Activated gamma-delta T cell treated with anti-CD3 and anti-CD28 coated beads, Interleukin-2, amount 50 U/mL, for 16 hours (primary cell): ENCODE measurements around the gene SDC3.

ENCODE experiments used
- DNase-seq: peaks from one replicate; pipeline ENCODE4 v3.0.0-alpha.2; 2020; ENCODE audit warnings: low read depth

The SDC3 gene

DNA sequence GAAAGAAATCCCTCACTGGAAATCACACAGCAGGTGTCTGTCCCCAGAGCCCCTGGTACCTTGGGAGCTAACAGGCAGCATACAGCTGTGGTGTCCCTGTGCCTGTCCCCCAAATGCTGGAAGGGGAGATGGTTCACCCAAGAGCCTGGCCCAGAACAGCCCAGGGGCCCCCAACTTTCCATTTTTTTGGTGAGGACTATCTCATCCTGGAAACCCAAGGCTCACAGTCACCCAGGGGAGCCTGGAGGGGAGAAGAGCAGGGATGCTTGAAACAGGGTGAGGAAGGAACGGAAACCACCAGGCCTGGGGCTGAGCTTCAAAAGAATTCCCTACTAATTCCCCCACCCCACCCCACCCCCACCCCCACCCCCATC is 3.6 kb downstream of the SDC3 start:
- no peak for DNase-seq

DNA sequence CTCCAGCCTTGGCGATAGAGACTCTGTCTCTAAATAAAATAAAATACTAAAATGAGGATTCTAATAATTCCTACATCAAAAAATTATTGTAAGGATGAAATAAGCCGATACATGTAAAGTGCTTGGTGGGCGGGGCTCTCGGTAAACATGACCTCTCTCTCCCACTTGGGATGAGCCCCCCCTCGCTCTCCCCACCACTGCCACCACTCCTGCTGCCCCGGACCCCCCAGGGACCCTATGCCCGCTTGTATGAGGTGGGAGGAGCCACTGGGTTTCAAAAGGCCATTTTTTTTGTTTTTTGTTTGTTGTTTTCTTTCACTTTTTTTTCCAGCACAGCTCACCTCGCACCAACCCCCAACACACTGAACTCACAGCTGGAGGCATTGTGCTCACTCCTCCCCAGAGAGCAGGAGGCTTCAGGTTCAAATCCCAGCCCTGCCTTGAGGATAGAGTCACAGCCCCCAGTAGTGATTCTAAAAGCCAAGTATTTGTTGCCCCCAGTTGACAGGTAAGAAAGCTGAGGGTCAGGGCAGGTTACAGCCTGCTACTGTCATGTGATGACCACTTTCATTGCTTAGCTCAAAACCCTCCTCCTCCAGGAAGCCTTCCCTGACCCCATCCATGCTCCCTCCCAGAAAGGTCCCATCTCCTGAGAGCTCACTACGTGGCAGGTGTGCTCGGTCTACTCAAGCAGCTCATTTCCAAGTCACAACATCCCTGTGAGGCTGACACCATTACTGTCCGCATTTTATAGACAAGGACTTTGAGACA is 4.2 kb downstream of the SDC3 start:
- no peak for DNase-seq

DNA sequence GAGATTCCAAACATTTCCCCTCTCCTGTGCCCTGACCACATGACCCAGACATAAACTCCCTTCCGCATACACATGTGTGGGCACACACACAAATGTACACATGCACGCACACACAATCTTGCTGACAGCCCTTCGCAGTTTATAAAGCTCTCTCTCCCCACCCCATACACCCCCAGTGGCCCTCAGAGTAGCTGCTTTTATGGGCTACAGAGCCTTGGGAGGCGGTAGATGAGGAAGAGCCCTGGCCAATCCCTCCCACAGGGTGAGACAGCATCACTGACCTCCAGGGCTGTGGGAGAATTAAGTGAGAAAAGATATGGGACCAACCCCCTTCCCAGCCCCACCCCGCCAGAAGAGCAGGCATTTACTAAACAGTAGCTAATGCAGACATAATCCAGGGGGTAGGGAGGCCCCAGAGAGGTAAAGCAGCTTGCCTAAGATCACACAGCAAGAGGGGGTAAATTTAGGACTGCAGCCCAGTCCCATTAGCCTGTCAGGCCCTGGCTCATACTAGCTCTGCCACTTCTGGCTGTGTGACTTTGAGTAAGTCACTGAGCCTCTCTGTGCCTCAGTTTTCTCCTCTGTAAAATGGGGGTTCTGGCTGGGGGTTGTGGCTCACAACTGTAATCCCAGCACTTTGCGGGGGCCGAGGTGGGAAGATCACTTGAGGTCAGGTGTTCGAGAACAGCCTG is 5.1 kb downstream of the SDC3 start:
- no peak for DNase-seq

DNA sequence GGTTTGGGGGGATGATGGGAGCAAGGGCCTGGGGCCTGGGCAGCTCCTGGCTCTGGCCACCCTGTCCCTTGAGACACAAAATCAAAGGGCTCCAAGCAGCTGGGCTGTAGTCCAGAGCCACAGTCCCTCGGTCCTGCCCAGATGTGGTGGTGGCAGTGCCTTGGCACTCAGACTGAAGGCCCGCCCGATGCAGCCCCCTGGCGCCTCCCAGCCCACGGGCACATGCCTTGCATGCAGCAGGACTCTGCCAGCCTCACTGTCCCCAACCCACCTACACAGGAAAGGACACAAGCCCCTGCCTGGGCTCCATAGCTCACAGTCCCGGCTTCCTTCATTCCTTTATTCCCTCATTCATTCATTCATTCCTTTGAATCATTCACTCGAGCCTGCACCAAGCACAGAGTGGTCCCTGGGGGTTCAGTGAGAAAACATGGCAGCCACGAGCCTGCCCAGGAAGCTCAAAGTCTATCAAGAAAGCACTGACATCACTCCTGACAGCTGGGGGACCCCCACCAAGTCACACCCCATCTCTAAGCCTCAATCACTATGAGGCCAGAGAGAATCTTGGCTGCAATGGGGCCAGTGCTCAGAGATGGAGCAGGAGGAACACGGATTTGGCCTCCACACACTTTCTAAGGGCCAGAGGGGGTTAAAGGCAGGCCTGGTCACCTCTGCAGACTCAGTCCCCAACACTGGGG is 5.8 kb downstream of the SDC3 start:
- no peak for DNase-seq

DNA sequence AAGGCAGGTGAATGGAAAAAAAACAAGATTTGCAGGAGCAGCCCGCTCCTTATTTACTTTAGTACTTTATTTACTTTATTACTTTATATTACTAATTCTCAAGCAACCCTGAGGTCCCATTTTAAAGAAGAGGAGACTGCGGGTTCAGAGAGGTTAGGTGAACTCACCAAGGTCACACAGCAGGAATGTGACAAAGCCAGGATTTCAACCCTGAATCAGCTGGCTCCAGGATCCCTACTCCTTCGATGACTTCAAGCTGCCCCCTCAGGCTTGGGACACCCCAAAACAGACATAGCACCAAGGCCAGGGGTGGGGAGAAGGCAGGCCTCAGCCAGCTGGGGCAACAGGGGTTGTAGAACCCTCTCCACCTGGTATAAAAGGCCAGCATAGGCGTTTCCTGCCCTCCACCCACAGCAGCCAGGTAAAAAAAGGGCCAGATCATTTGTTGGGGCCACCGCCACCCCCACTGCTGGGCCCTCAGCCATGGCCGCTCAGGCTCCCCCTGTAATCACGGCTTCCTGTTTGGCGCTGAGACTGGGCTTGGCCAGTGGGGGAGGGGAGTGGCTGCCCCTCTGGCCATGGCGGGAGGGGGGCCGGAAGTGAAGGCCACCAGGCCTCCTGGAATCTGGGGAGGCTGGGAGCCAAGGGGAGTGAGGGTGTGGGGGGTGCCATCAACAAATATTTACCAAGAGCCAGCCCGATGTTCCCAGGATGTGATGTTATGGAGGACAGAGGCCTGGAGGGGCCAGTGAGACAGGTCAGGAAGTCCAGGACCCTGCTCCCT is 6.6 kb downstream of the SDC3 start:
- no peak for DNase-seq

DNA sequence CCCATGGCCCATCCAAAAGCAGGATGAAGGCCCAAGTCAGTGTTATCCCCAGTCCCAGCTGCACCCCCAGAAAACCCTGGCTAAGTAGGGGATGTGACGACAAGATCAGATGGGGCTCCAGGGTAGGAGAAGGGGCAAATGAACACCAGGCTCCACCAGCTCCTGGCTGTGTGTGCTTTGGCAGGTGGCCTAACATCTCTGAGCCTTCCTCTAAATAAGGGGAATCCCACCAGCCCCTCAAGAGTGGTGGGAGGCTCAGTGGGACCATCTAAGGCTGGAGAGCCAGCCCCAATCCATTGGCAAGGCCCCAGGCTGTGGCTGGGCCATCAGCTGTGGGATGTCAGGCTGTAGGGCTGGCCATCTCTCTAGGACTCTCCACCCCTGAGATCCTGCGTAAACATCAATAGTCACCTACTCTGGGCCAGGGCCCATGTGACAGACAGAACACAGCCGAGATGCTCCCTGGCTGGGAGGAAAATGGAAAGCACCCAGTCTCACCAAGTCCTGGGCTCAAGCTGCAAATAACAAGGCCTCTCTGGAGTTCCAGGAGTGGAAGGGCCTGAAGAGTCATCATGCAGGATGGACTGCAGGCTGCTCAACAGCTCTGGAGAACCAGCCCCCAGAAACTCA is 7.5 kb downstream of the SDC3 start:
- no peak for DNase-seq

DNA sequence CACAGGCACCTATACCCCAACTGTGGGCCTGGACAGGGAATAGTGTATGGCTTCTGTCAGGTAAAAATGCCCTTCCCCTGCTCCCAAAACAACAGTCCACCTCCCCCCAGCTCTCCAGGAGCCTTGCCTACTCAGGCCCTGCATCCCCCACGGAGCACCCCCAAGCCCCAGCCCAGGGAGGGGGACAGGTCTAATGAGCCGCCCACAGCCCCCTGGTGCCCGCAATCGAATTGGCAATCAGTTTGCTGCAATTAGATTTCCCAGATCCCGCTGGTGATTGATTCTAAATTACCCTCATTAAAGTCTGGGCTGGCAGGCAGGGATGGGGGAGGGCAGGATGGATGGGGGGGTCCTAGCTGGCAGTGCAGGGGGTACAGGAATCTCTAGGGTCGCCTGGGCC is 8.1 kb downstream of the SDC3 start:
- no peak for DNase-seq

DNA sequence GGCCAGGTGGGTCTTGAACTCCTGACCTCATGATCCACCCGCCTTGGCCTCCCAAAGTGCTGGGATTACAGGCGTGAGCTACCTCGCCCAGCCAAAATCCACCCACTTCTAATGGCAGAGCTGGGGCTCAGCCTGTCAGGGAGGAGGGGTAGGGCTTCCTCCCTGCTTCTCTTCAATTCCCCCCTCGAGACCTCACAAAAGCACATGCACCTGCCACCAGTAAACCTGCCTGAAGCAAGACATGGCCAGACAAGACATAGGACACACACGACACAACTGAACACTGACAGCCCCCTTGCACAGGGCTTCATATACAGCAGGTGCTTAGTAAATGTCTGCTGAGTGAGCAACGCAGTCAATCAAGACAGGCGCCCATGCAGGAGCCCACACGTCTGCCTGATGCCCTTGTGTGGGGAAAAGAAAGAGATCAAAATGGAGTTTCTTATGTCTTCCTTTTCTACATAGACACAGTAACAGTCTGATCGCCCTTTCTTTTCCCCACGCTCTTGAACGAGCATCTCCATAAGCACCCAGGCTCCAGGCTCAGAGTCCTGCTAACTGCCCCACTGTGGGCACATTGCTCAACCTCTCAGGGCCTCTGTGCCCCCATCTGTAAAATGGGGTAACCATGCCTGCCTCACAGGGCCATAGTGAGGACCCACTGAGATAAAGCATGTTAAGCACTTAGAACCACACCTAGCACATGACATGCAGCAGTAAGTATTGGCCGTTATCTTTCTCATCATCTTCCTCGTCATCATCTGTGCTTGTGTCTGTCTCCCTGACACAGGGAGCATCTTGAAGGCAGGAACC is 8.8 kb downstream of the SDC3 start:
- no peak for DNase-seq

DNA sequence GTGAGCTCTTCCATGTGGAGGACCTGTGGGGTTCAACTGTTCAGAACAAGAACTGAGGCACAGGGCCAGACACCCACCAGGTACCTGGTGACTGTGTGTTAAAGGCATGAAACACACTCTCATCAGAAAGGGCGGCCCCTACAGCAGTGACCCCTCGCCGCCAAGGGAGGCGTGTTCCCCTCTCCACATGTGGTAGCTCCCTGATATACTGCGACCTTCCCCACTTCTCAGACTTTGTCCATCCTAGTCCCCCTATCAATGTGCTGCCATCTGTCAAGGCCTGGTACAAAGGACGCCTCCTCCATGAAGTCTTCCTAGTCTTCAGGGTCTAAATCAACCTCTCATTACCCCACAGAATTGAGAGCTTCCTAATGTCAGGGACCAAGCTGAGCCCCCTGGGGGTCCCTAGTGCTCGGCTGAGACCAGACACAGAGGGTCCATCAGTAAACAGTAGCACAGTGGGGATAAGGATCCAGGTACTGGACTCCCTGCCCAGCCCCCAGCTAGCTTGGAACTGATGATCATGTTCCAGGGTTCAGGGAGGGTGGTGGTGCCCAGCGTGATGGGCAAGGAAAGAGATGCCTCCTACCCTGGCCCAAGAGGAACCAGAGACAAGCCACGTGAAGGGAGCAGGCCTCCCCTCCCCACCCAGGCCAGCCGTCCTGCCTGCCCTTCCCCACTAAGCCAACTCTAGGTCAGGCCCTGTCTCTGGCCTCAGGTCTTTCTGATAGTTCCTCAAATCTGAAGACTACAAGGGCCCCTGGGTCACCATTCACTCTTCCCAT is 10.3 kb downstream of the SDC3 start:
- no peak for DNase-seq

DNA sequence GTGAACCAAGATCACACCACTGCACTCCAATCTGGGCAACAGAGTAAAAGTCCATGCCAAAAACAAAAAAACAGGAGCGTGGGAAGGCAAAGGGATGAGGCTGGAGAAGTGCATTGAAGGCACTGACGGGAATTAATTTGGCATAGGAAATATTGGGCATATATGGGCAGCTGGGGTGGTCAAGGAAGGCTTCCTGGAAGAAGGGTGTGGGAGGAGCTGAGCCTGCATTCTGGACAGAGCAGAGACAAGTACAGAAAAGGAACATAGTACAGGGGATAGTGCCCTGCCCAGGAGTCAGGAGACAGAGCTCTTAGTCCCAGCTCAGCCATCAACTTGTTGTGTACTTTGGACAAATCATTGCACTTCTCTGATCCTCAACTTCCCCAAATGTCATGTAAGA is 11.7 kb downstream of the SDC3 start:
- no peak for DNase-seq

DNA sequence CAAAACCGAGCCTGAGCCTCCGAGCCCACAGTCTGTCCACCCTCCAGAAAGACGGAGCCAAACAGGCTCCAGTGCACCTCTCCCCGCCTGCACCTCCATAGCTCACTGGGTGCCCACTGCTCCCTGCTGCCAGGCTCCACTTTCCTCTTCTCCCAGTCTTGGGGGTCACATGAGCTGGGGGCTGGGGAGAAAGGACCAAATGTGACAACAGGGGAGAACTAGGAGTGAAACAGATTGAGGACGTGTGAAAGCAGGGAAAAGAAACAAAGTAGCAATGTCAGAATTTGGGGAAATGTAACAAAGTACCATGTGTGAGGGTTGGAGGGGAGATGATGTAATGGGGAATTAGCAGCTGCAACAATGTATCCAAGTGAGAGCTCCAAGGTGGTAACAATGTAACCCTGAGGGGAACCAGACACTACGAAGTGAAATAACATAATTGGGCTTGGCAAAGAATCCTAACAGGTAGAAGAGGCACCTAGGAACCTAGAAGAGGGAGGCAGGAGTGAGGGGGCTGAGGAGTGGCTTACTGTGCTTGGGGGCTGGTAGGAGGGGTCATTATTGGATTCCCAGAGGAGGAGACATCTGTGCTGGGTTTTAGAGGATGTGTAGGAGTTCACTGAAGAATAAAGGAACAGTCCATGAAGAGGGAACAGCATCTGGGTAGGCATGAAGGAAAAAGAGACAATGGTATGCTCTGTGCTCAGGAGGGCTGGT is 12.5 kb downstream of the SDC3 start:
- DNase-seq, result no peak

DNA sequence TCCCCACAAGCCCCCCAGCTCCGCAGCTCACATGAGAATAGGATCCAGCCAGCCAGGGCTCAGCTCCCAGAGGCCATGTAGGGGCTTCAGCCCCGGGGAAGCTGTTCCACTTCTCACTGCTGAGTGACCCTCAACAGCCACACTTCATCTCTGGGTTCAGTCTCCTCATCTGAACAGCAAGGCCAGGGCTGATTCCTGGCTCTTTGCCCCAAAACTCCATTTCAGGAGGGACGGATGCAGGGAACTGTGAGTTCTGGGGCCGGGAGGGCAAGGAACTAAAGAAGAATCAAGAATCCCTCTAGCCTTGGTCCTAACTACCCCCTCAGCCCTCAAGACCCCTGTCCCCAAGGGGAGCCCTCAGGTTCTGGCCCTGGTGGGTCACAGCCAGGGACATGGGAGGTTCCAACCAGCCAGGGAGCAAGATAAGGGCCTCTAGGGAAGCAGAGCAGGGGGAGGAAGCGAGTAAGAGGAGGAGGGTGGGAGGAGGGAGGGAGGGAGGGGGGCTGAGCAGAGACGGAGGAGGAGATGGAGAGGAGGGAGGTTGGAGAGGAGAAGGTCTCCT is 13.1 kb downstream of the SDC3 start:
- DNase-seq, result no peak

DNA sequence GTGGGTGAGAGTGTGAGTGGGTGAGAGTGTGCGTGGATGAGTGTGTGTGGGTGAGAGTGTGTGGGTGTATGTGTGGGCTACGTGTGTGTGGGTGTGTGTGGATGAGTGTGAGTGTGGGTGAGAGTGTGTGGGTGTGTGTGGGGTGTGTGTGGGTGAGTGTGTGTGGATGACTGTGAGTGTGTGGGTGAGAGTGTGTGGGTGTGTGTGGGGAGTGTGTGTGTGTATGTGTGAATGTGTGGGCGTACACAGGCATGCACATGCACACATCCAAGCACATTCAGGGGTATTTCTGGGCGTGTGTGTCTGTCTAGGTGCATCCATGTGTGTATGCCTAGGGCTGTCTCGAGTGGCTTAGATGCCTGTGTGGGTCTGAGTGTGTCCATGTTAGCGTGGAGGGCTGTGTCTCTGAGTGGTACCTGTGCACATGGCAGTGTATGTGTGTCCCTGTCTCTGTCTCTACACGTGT is 14.0 kb downstream of the SDC3 start:
- no peak for DNase-seq

DNA sequence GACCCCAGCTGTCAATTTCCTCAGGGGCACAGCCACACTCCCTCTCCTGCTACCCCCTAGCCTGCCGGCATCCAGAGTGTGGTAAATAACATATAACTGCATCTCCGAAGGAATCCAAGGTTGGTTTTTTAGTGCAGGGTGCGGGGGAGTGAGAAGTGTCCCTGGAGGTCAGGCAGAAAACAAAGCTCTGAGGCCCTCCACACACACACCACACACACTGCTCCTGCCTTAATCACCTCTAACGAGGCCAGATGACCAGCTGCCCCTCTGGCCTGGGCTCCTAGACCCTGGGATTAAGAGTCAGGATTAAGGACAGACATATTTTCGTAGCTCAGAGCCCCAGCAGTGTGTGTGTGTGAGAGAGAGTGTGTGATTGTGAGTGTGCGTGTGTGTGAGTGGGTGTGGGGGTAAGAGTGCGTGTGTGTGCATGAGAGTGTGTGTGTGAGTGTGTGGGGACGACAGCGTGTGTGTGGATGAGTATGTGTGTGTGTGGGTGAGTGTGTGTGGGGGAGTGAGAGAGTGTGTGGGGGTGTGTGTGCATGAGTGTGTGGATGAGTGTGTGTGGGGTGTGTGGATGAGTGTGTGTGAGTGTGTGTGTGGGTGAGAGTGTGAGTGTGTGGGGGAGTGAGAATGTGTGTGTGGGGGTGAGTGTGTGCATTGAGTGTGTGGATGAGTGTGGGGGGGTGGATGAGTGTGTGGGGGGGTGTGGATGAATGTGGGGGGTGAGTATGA is 14.6 kb downstream of the SDC3 start:
- no peak for DNase-seq

DNA sequence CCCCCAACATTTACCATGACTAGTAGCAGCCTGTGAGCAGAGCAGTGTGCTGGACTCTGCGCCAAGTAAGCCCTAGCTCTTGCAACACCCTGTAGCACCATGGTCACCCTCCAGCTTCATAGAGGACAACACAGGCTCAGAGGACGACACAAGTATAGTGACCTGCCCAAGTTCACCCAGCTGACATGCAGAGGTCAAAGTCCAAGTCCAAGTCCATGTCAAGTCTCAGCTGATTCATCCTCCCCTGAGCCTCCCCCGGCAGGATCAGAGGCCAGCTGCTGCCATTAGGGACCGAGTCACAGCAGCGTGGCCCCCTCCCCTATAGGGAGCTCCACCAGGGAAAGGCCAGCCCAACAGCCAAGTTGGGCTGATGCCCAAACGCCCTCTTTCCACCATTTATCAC is 15.9 kb downstream of the SDC3 start:
- DNase-seq, result no peak

DNA sequence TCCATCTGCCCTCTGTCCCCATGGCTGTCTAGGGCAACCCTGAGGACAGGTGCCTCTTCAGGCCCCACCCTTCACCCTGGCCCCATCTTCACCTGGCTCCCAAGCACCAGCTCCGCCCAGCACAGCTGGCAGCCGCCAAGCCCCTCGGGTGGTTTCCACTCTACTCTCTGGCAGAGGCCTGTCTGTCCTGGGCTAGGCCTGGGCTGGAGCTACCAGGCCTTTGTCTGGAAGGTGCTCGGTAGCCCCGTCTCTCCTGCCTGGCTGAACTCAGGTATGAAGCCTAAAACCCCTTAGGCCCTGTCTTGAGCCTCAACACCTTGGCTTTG is 17.4 kb downstream of the SDC3 start:
- DNase-seq, result no peak

DNA sequence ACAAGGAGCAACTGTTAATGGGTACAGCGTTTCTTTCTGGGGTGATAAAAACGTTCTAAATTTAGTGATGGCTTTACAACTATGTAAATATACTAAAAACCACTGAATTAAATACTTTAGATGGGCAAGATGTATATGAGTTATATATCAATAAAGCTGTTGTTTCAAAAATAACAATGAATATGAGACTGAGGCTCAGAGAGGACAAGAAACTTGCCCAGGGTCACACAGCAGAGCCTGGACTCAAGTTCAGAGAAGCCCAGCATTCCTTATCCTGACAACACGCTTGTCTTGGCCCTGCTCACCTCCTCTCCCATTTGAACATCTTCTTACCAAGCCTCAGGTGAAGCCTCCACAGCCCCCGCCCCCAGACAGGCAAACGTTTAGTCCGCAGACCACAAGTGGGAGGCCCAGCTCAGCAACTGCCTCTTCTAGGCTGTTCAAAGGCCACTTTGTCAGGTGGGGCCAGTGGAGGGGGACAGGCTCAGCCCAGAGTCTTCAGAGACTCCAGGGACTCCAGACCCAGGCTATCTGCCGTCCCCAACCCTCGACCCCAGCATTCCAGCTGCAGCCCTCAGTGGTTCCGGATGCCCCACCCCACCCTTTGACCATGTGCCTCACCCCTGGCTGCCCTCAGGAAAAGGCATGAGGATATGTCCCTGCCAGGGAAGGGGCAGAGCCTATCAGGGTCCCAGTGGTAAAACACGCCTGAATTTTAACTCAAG is 17.9 kb downstream of the SDC3 start:
- DNase-seq, result no peak

DNA sequence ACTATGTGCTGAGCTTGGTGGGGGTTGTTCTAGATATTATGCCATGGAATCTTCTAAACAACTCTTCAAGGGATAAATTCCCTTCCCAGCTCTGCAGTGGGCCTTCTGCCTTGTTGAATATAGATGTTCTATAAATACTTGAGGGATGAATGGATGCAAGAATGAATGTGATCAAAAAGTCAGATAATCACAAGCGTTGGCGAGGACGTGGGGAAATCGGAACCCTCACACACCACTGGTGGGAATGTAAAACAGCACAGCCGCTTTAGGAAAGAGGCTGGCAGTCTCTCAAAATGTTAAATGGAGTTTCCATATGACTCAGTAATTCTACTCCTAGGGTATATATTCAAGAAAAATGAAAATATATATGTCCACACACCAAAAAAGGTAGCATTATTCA is 19.0 kb downstream of the SDC3 start:
- DNase-seq, result no peak
